Neural progenitor cell (in vitro differentiated cells): ENCODE measurements around the gene BCR. TPM values are rescaled to one million over a fixed set of nuclear protein-coding genes. Genes with fewer than 3 reads are reported as not detected.

ENCODE experiments used
- DNase-seq: peaks from one replicate; pipeline ENCODE4 v3.0.0-alpha.2; 2016; ENCODE audit warnings: low spot score
- H2AFZ ChIP-seq: fragments of 200-600 bp; sonication (generic); replicated peaks from 2 replicates; pipeline ENCODE4 v1.6.1; 2016; ENCODE audit warnings: antibody characterized with exemption
- H3F3A ChIP-seq: fragments of 200-600 bp; sonication (generic); 2 replicates; pipeline ENCODE4 v1.6.1; 2016; ENCODE audit warnings: antibody characterized with exemption, low read depth
- H3K27ac ChIP-seq: fragments of 200-600 bp; sonication (generic); 2 replicates; pipeline ENCODE4 v1.5.1; 2016; ENCODE audit warnings: mild to moderate bottlenecking
- H3K27me3 ChIP-seq: fragments of 200-600 bp; sonication (generic); 2 replicates; pipeline ENCODE4 v1.6.1; 2016; ENCODE audit warnings: mild to moderate bottlenecking, moderate library complexity
- H3K36me3 ChIP-seq: fragments of 200-600 bp; sonication (generic); 2 replicates; pipeline ENCODE4 v1.5.1; 2016
- H3K4me1 ChIP-seq: fragments of 200-600 bp; sonication (generic); 2 replicates; pipeline ENCODE4 v1.6.1; 2016; ENCODE audit warnings: mixed run types
- H3K4me2 ChIP-seq: fragments of 200-600 bp; sonication (generic); 2 replicates; pipeline ENCODE4 v1.6.1; 2016
- H3K4me3 ChIP-seq: fragments of 200-600 bp; sonication (generic); 2 replicates; pipeline ENCODE4 v1.5.1; 2016
- H3K79me2 ChIP-seq: fragments of 200-600 bp; sonication (generic); 2 replicates; pipeline ENCODE4 v1.6.1; 2016; ENCODE audit warnings: low read depth
- H3K9ac ChIP-seq: fragments of 200-600 bp; sonication (generic); 2 replicates; pipeline ENCODE4 v1.6.1; 2016
- H3K9me3 ChIP-seq: fragments of 200-600 bp; sonication (generic); 2 replicates; pipeline ENCODE4 v1.5.1; 2016; ENCODE audit warnings: low read depth
- H4K20me1 ChIP-seq: fragments of 200-600 bp; sonication (generic); 2 replicates; pipeline ENCODE4 v1.6.1; 2016; ENCODE audit warnings: low read depth
- H3K27ac Mint-ChIP-seq: 3 replicates; pipeline ENCODE4 v1.8.0; 2021; ENCODE audit warnings: mixed read lengths
- H3K27me3 Mint-ChIP-seq: 2 replicates; pipeline ENCODE4 v1.8.0; 2022; ENCODE audit warnings: low read depth, mild to moderate bottlenecking, inconsistent platforms, moderate library complexity, mixed read lengths; ENCODE audit not compliant: insufficient read depth
- H3K36me3 Mint-ChIP-seq: 3 replicates; pipeline ENCODE4 v1.8.0; 2021; ENCODE audit warnings: mixed read lengths
- H3K4me1 Mint-ChIP-seq: 3 replicates; pipeline ENCODE4 v1.8.0; 2021; ENCODE audit warnings: mixed read lengths
- H3K4me3 Mint-ChIP-seq: 3 replicates; pipeline ENCODE4 v1.8.0; 2021; ENCODE audit warnings: mild to moderate bottlenecking, moderate library complexity, mixed read lengths
- H3K9me3 Mint-ChIP-seq: 3 replicates; pipeline ENCODE4 v1.8.0; 2020; ENCODE audit warnings: mixed read lengths
- CTCF ChIP-seq: fragments of 200-600 bp; sonication (generic); IDR thresholded peaks from 2 replicates; pipeline ENCODE4 v1.5.1; 2017; ENCODE audit warnings: antibody characterized with exemption, mild to moderate bottlenecking
- EZH2 ChIP-seq: fragments of 200-600 bp; sonication (generic); IDR thresholded peaks from 2 replicates; pipeline ENCODE4 v1.6.1; 2017; ENCODE audit warnings: antibody characterized with exemption, mild to moderate bottlenecking, moderate library complexity
- EZH2phosphoT487 ChIP-seq: fragments of 200-600 bp; sonication (generic); IDR thresholded peaks from 2 replicates; pipeline ENCODE4 v1.6.1; 2017; ENCODE audit warnings: antibody characterized with exemption
- total RNA-seq: library from RNA; depleted of rRNA; stranded (reverse); fragments of >200 nt; gene quantifications from 2 replicates; pipeline ENCODE4 v1.2.3, GENCODE V29; 2015; ENCODE audit warnings: low replicate concordance

The BCR gene
- total RNA-seq, 1 donor from 2014 or later = 35.5 TPM

- peaks cover 33% of the 10 kb centered on the region for H3K4me1 Mint-ChIP-seq
- peaks cover 79% of the 10 kb centered on the region for H4K20me1 ChIP-seq
Observed at GRCh38 chr22:23213581-23214334, 33.4 kb downstream of the BCR start.

GRCh38 chr22:23214398-23214797 lies 34.1 kb downstream of the BCR start:
- no peak overlapping the region for H3K9ac ChIP-seq
- no peaks in the 10 kb centered on the region for H3K27me3 ChIP-seq
- no peak overlapping the region for H2AFZ ChIP-seq
- H4K20me1 ChIP-seq = peaks cover 85% of the 10 kb centered on the region
- TF ChIP-seq EZH2 = no peak
- no peak for TF ChIP-seq CTCF
- TF ChIP-seq EZH2phosphoT487 = no peak
- Mint-ChIP-seq H3K36me3 (peaks cover 2% of the 10 kb centered on the region), H3K27ac (no peak overlapping the region), H3K9me3 (no peaks in the 10 kb centered on the region), H3K4me3 (no peak overlapping the region), H3K27me3 (peaks cover 6% of the 10 kb centered on the region), H3K4me1 (peaks cover 38% of the 10 kb centered on the region)
- no peak overlapping the region for H3K4me2 ChIP-seq
- H3K27ac ChIP-seq = no peak overlapping the region
- no peak for DNase-seq
- no peaks in the 10 kb centered on the region for H3K36me3 ChIP-seq
- peaks cover 99% of the 10 kb centered on the region for H3K79me2 ChIP-seq
- no peak overlapping the region for H3K4me3 ChIP-seq
- H3K9me3 ChIP-seq = no peaks in the 10 kb centered on the region
- peaks cover 6% of the 10 kb centered on the region for H3F3A ChIP-seq
- peaks cover 23% of the 10 kb centered on the region for H3K4me1 ChIP-seq

More at GRCh38 chr22:23213581-23214334, 33.4 kb downstream of the BCR start:
- no peaks in the 10 kb centered on the region for H3K9me3 ChIP-seq
- H3K27me3 Mint-ChIP-seq = peaks cover 6% of the 10 kb centered on the region
- H3K36me3 Mint-ChIP-seq = peaks cover 5% of the 10 kb centered on the region
- TF ChIP-seq EZH2phosphoT487 = no peak
- TF ChIP-seq CTCF = no peak
- no peak for TF ChIP-seq EZH2
- H3K9me3 Mint-ChIP-seq = no peaks in the 10 kb centered on the region
- H3K4me1 ChIP-seq = peaks cover 17% of the 10 kb centered on the region
- no peak overlapping the region for H3K4me2 ChIP-seq
- H3K27ac Mint-ChIP-seq = no peak overlapping the region
- H3K9ac ChIP-seq = no peak overlapping the region
- no peak overlapping the region for H3K4me3 Mint-ChIP-seq
- H3K36me3 ChIP-seq = no peaks in the 10 kb centered on the region
- no peak overlapping the region for H3K4me3 ChIP-seq
- peaks cover 6% of the 10 kb centered on the region for H3F3A ChIP-seq
- no peak for DNase-seq
- H3K79me2 ChIP-seq = peaks cover 99% of the 10 kb centered on the region
- no peak overlapping the region for H3K27ac ChIP-seq
- H2AFZ ChIP-seq = no peak overlapping the region
- no peaks in the 10 kb centered on the region for H3K27me3 ChIP-seq

GRCh38 chr22:23215294-23216241 lies 35.3 kb downstream of the BCR start:
- Mint-ChIP-seq H3K27me3 (peaks cover 6% of the 10 kb centered on the region), H3K9me3 (no peaks in the 10 kb centered on the region), H3K4me3 (no peak overlapping the region), H3K27ac (no peak overlapping the region), H3K4me1 (peaks cover 49% of the 10 kb centered on the region), H3K36me3 (no peaks in the 10 kb centered on the region)
- Histone ChIP-seq H2AFZ (no peak overlapping the region), H3K4me3 (no peak overlapping the region), H3K27ac (no peak overlapping the region), H3K9ac (no peak overlapping the region), H3K36me3 (no peaks in the 10 kb centered on the region), H3K4me2 (no peak overlapping the region), H3K27me3 (no peaks in the 10 kb centered on the region), H3K4me1 (peaks cover 33% of the 10 kb centered on the region), H3K9me3 (no peaks in the 10 kb centered on the region), H3F3A (peaks cover 6% of the 10 kb centered on the region), H4K20me1 (peaks cover 92% of the 10 kb centered on the region), H3K79me2 (peaks cover 99% of the 10 kb centered on the region)
- no peak for DNase-seq
- TF ChIP-seq EZH2phosphoT487 = no peak
- TF ChIP-seq CTCF = no peak
- no peak for TF ChIP-seq EZH2
